Stimulated activated CD8-positive, alpha-beta memory T cell treated with anti-CD3 and anti-CD28 coated beads, Interleukin-15, amount 100 ng/mL, for 1 hour (primary cell): ENCODE results near the gene COX17.
"Not testable (repeated sequence)": the region's sequence is repeated elsewhere in the genome, so short reads cannot be mapped to it uniquely, and the experiment has no call there.

Source experiments
- DNase-seq: peaks from one replicate; pipeline ENCODE4 v3.0.0-alpha.2; 2020; ENCODE audit warnings: low read depth

Gene COX17, protein sequence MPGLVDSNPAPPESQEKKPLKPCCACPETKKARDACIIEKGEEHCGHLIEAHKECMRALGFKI

DNA sequence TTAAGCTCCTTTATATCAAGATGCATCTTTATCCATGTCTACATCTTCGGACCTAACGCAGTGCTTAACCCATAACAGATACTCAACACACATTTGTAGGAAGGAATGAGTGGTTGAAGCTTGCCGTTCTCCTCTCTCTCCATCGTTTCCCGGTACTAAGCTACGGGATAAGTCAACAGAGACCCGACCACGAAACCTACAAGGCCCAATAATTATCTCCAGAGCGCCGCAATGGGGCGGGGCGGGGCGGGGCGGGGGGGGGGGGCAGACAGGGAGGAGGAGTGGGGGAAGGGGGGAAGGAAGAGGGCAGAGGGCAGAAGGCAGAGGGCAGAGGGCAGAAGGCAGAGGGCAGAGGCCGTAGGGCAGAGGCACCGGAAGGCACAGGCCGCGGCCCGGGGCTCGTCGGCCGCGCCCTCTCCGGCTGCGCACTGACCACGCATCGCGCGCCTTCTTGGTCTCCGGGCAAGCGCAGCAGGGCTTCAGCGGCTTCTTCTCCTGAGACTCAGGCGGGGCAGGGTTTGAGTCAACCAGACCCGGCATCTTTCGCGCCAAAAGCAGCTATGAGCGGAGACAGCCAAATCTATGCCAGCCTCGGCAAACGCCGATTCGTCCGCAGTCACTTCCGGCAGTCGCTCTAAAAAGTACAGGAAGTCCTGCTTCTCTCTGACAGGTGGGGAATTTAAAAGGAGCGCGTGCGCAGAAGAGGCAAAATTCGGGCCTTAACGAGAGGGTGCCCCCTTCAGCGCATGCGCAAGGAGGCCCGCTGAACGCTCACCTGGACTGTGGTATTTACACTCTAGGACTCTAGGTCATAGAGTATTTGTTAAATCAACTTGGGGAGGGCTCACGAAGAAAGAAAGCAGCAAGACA is at the start of gene COX17:
Gene COX17 (minus strand): TSS at position 636 of the 870 bp plus-strand sequence. CDS start 96 bp downstream, at position 540.
- peak; percentile 91 for DNase-seq

DNA sequence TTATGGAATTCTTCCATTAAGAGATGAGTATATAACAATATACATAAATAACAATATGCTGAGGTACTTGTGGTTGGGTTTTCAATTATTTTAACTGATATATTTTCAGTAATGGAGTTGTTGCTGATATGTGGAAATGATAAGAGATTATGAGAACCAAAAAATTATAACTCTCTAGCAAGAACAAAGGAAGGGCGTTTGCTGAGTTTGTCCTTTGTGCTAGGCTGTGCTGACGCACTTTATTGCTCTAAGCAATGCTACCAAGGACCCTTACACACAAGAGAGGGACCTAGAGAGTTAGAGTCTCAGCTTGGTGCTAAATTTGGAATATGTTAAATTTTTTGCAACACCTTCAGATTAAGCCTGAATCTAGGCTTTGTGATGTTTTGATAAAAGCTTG is 49.7 kb upstream of the COX17 start:
- no peak for DNase-seq

- DNase-seq, result no peak
Observed at GRCh38 chr3:119723022-119723421, 45.8 kb upstream of the COX17 start.

GRCh38 chr3:119717520-119717919 is 40.3 kb upstream of the COX17 start:
- no peak for DNase-seq

DNA sequence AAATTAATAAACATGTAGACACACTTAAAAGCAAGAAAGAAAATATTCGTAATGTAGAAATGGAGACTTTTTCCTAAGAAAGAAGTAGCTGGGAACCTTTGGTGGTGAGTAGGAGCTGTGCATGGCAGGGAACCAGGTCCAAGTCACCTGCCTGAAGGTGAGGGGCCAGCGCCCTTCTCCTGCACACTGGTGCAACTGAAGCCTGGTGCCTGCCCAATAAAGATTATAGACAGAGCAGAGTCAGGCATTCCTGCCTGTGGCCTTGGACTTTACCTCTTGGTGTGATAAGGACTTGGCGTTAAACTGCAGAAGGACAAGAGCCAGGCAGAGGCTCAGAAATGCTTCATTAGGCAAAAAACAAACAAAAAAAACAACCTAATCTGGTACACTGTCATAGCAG is 39.8 kb upstream of the COX17 start:
- no peak for DNase-seq

DNA sequence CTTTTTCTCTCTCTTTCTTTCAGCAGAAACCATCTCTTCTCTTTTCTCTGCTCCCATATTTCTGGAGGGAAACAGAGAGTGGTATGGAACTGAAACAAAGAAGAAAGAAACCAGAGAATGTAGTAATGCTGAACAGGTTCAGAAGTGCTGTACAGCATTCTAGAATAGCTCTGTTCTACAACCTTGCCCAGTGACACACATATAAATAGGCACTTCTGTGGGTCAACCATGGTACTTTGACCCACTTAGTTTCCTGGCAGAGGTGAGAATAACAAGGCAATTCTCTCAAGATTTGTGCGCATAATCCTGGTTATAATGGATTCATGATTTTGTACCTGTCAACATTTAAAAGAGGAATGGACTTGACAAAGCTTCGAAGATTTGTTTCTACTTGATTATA is 37.9 kb upstream of the COX17 start:
- no peak for DNase-seq

DNA sequence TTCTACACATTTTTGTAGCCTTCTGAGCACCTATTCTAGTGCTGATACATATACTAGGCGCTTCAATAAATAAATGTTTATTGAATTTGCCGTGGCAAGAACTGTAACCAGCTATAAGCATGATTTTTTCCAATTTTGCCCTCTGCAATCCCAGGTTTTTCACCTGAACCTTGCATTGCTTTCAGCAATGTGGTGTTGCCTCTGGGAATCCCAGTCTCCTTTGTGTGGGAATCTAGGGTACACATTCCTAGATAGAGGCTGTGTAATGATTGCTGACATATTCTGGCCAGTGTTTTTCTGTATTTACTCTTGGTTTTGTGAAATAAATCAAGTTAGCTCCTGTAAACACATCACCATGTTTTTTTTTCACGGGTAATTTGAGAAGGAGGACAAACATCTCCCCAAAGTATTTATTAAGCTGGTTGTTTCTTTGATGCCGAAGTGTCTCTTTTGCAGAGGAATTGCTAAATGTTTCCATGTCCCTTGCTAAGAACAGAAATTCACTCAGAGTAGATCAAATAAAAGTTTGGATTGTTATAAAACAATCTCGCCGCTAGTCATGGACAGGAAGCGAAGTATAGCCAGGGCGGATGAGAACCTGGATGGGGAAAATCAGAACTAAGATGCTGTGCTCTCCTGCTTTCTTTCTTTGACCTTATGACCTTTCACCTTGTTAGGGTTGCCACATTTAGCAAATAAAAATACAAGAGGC is 26.8 kb upstream of the COX17 start:
- DNase-seq, result no peak

DNA sequence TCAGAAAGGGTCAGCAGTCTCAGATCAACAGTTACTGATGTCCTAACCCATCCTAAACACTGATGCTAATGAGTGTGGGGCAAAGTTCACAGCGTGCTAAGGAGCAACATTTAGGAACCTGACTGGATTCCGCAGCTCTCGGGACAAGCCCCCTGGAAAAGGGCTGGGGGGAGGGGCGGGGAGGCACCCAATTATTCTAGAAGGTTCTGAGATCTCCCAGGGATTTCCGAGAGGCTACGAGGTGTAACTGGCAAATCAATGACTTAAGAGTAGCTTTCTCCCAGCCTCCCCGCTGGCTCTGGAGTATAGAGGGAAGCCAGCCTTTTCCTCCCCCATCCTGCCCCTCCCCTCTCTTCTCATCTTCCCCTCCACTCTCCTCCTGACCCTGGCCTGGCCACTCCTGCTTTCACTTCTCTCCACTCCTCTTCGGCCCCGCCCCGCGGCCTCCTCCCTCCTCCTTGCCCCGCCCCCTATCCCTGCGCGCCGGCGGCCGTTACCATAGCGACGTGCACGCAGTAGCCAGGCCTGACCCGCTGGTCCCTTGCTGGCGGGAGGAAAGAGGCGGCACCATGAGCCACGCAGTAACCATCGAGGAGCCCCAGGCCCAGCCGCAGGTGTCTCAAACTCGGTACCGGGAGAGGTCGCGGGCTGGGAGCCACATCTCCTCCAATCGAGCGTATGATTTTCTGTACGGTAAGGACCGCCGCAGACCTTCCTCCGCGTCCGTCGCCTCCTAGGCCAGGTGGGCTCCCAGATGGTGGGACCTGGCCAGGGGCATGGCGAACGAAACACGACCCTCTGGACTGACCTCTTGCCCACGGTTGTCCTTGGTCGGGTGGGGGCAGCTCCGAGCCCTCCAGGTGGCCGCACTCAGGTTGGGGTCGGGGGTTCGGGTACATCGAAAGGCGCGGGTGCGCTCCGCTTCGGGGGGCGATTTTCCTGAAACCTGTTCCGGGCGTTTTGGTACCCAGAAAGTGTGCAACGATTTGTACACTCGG is 25.6 kb upstream of the COX17 start, which contains the start of gene CFAP91:
Gene CFAP91 (plus strand): TSS at position 493 of the 998 bp plus-strand sequence. CDS start 77 bp downstream, at position 570.
- DNase-seq, result peak; percentile 62

- no peak for DNase-seq
Observed at GRCh38 chr3:119700920-119701734, 23.9 kb upstream of the COX17 start.

DNA sequence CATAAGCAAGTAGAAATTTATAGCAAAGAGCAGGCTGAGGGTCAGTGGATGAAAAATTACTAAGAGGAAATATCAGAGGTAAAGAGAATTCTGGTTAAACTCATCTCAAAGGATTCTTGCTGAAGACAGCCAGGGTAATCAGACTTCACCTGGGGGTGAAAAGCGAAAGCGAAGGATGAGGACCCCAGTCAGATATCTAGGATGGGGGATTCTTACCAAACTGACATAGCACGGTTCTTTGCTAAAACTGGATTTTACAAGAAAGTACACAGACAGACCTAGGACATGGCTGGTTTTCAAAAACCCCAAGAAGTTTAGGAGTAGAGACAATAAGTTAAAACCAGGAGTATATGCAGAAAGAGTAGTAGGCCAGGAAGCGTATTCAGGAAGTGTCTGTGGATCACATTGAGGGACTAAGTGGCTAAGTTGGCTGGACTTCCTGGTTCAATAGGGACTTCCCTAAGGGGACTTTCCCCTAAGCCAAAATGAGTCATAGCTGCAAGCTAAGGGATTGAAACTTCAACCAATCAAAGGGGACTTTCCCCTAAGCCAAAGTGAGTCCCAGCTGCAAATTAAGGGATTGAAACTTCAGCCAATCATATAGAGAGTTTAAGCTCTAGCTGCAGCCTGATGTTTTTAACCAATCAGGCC is 23.2 kb upstream of the COX17 start:
- no peak for DNase-seq

DNA sequence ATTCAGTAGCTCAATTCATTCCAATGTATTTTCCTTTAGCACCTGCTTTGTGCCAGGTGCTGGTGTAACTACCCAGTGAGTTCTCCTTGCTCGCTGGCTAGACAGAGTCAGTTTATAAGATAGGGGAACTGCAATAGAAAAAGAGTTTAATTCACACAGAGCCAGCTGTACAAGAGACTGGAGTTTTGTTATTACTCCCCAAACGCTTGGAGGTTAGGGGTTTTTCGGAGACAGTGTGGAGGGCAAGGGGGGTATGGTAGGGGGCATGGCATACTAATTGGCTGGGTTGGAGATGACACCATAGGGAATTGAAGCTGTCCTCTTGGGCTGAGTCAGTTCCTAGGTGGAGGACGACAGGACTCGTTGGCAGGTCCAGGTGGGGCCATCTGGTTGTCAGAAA is 20.2 kb upstream of the COX17 start:
- no peak for DNase-seq

DNA sequence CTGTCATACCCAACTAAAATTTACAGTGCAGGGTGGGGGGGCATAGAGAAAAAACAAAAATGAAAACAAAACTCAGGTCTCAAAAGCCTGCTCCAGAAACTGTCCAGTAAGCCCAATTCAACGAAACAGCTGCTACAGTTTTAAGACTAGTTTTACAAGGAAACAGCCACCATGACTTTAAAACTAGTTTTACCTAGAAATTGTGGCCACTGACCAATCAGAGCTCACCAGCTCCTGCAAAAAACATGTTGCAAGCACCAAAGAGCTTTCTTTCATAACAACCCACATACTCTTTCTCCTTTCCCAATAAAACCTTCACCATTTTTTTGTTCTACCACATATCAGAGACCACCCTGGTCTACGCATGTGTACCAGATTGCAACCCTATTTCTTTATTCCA is 18.3 kb upstream of the COX17 start:
- no peak for DNase-seq

DNA sequence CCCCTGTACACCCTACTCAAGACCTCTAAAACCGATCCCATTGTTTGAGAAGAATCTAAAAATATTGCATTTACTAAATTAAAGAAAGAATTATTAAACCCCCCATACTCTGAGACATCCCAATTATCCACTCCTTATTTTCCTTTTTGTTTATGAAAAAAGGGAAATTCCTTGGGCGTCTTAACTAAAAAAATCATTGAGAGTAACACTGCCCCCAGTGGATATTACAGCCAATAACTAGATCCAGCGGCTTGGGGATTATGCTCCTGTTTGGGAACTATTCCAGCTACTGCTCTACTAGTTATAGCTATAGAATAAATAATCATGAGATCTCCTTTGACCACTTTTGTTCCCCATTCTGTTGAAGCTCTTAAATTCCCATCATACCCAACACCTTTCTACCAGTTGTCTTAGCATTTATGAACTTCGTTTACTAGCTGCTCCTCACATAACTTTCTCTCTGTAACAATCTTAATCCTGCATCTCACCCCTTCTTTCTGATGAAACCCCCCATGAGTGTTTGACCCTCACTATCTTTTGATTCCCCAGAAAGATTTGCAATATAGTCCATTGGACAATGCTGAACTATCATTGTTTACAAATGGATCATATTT is 12.9 kb upstream of the COX17 start:
- DNase-seq, result no peak

GRCh38 chr3:119683421-119683820 is 6.2 kb upstream of the COX17 start:
- no peak for DNase-seq

DNA sequence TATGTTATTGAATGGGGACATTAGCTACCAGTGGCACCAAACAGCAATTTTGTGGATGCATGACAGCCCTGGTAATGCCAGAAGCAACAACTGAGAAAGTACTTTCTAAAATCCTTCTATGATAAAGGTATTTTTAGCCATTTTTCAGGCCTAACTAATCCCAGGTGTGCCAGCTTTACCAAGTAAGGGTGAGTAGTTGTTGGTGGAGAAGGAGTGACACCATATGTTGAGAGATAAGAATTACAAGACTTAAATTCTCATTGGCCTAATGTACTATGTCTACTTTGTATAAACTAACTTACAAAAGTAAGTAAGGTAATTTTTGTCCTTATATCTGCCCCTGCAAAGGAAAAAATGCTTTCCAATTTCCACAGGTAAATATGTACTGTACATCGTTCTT is 4.1 kb upstream of the COX17 start:
- no peak for DNase-seq

DNA sequence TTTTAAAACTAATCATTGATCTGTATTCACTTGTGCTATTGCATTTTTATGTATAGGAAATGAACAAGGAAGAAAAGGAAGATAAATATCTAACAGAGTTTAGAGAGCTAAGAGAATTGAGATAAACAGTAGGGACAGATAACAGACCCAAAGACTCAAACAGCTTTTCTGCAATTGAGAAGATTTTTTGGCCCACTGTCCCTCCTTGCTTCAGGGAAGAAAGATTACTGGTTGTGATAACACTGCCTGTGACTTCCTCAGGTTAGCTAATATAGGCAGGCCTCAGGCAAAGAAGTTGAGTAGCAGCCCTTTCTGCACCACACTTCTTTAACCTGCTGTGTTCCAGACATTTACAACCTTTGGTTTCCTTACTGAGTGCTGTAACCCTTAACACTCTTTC is 2.7 kb upstream of the COX17 start:
- DNase-seq, result no peak

GRCh38 chr3:119678209-119678608 is 1.0 kb upstream of the COX17 start:
- not testable (repeated sequence) for DNase-seq

DNA sequence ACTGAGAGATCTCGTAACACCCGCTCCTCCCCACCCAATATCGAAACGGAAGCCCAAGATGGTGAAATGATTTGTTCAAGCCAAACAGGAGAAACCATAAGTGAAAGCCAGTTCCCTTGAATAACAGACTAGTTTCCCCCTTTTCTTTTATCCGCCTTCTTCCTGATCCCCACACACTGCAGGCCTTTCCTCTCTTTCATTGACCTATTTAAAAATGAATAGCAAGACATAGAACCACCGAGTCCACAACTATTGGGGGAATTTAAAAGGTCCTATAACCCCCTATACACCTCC is 382 bp upstream of the COX17 start:
- no peak for DNase-seq

GRCh38 chr3:119676020-119676419 is 1.2 kb downstream of the COX17 start:
- DNase-seq, result no peak

GRCh38 chr3:119675188-119675874 is 1.9 kb downstream of the COX17 start:
- no peak for DNase-seq
